Thoracic aorta (tissue), 2 donors: ENCODE data around the gene ATP1A2. TPM values are rescaled to one million over a fixed set of nuclear protein-coding genes. Genes with fewer than 3 reads are reported as not detected.
A peak's percentile ranks its signal among the peaks of the same experiment; 100 is the strongest.

Experiments
- ATAC-seq: fragments of 150-250 bp; one replicate; pipeline ENCODE4 v1.8.0; 2017; ENCODE audit warnings: low read depth; ENCODE audit not compliant: insufficient number of reproducible peaks, low FRiP score
- DNase-seq: peaks from one replicate; pipeline ENCODE4 v3.0.0-alpha.2; 2020; ENCODE audit warnings: low spot score
- H3K27ac ChIP-seq, 2 donors: fragments of 200-600 bp; sonication (generic); 1 replicate in 1 of 2; 2 replicates in 1 of 2; pipeline ENCODE4 v1.5.1; 2016; ENCODE audit warnings: mild to moderate bottlenecking in 2 of 2, moderate library complexity in 2 of 2
- H3K27me3 ChIP-seq: fragments of 200-600 bp; sonication (generic); replicated peaks from 2 replicates; pipeline ENCODE4 v1.6.0; 2016; ENCODE audit warnings: mild to moderate bottlenecking; ENCODE audit not compliant: insufficient read depth
- H3K36me3 ChIP-seq: fragments of 200-600 bp; sonication (generic); one replicate; pipeline ENCODE4 v1.5.1; 2016
- H3K4me1 ChIP-seq, 2 donors: fragments of 200-600 bp; sonication (generic); 1 replicate in 1 of 2; 2 replicates in 1 of 2; pipeline versions ENCODE4 v1.5.1 to v1.6.0; 2016; ENCODE audit warnings: low read depth in 2 of 2, mild to moderate bottlenecking in 1 of 2; ENCODE audit not compliant: control insufficient read depth in 1 of 2
- H3K4me3 ChIP-seq: fragments of 200-600 bp; sonication (generic); 2 replicates; pipeline ENCODE4 v1.5.1; 2016; ENCODE audit warnings: mild to moderate bottlenecking
- H3K9me3 ChIP-seq: fragments of 200-600 bp; sonication (generic); 2 replicates; pipeline ENCODE4 v1.5.1; 2016
- CTCF ChIP-seq: fragments of 200-600 bp; sonication (generic); IDR thresholded peaks from one replicate; pipeline ENCODE4 v1.5.1; 2019; ENCODE audit warnings: antibody characterized with exemption
- total RNA-seq, 2 donors: library from RNA; depleted of rRNA; stranded (reverse); fragments of >200 nt; gene quantifications; one replicate each; pipeline versions ENCODE4 v1.1.0 to v1.2.3, GENCODE V29; 2016

The ATP1A2 gene
- total RNA-seq, 2 donors from 2014 or later, result 86.0 to 146 TPM

- Histone ChIP-seq H3K36me3 (peaks cover 31% of the 10 kb centered on the region), H3K27me3 (no peaks in the 10 kb centered on the region), H3K27ac (peak overlapping the region; percentile 39 to 89), H3K4me1 (peaks cover 21 to 43% of the 10 kb centered on the region in 2 donors), H3K4me3 (no peak overlapping the region), H3K9me3 (no peaks in the 10 kb centered on the region)
- no peak for TF ChIP-seq CTCF
- DNase-seq, result no peak
- ATAC-seq, result no peak
These were observed 20.0 kb upstream of the ATP1A2 start for GRCh38 chr1:160095382-160096105.

GRCh38 chr1:160096274-160097116 is 19.1 kb upstream of the ATP1A2 start:
- DNase-seq (no peak), ATAC-seq (no peak)
- Histone ChIP-seq H3K27ac (peak overlapping the region; percentile 39 to 89), H3K27me3 (no peaks in the 10 kb centered on the region), H3K36me3 (peaks cover 25% of the 10 kb centered on the region), H3K4me1 (peaks cover 26 to 50% of the 10 kb centered on the region in 2 donors), H3K4me3 (peak overlapping the region; percentile 79), H3K9me3 (no peaks in the 10 kb centered on the region)
- no peak for TF ChIP-seq CTCF

- H3K36me3 ChIP-seq, result peaks cover 17% of the 10 kb centered on the region
- no peaks in the 10 kb centered on the region for H3K27me3 ChIP-seq
- H3K9me3 ChIP-seq, result no peaks in the 10 kb centered on the region
- ATAC-seq, result no peak
- H3K4me3 ChIP-seq, result peak overlapping the region; percentile 79
- DNase-seq, result no peak
- TF ChIP-seq CTCF, result no peak
- peaks cover 27 to 59% of the 10 kb centered on the region in 2 donors for H3K4me1 ChIP-seq
- H3K27ac ChIP-seq, result peak overlapping the region; percentile 89
These were observed 18.2 kb upstream of the ATP1A2 start for GRCh38 chr1:160097151-160097910.

GRCh38 chr1:160097911-160098851 is 17.4 kb upstream of the ATP1A2 start, which contains the start of gene IGSF8:
Gene IGSF8 (minus strand): TSS chr1:160098619. CDS start chr1:160098472, 147 bp downstream.
- no peaks in the 10 kb centered on the region for H3K27me3 ChIP-seq
- peaks cover 30 to 67% of the 10 kb centered on the region in 2 donors for H3K4me1 ChIP-seq
- no peak for TF ChIP-seq CTCF
- peak; percentile 73 for DNase-seq
- H3K27ac ChIP-seq, result peak within 1 kb of the TSS; percentile 97 to 98
- H3K4me3 ChIP-seq, result peak within 1 kb of the TSS; percentile 80
- ATAC-seq, result peak; percentile 67
- H3K9me3 ChIP-seq, result no peaks in the 10 kb centered on the region
- H3K36me3 ChIP-seq, result peaks cover 8% of the 10 kb centered on the region
